Measurements from ENCODE around the gene SPTB.

The SPTB gene

GRCh38 chr14:64709126-64709525 lies 170.6 kb downstream of the SPTB start:
- DNase-seq, result no peak
- in situ Hi-C loops (cut with MboI; ENCODE audit: low pct_unique_long_range_greater_than_20kb, low sequenced_read_pairs), result no loop called here

DNA sequence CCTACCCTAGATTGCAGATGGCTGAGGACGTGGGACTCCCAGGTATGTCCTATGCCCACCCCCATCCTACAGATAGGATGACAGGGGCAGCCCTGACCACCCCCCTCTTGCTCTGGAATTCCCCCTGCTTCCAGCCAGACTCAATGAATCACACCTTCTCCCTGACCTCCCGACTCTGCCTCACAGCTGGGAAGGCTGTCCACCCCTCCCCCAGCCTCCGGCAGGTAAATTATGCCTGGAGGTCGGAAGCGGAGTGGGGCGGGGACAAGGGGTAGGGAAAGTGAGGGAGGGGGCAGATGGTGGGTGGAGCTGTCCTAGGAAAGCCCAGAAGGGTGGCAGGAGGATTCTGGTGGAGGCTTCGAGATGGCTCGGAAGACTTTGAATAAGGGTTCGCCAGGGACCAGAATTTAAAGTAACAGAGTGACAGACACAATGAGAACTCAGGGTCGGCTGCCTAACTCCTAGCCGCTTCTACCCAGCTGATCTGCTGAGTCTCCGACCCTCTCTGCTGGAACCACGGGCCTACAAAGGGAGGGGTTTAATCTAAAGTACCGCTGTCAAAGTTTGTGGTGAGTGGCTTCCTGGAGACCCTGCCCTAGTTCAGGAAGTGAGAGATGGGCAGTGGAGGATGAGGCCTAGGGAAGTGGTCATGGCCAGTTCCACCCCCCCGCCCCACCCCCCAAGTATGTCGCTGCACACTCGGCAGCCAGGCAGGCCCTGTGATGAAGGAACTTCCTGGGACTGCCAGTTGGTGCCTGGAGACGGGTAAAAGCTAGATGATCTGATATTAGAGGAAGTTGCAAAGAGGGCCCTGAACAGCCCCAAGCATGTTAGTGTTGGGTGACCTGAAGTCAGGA lies 171.3 kb downstream of the SPTB start:
- in situ Hi-C loops (cut with MboI; ENCODE audit: low pct_unique_long_range_greater_than_20kb, low sequenced_read_pairs), result no loop called here

GRCh38 chr14:64707661-64708060 lies 172.0 kb downstream of the SPTB start:
- DNase-seq, result no peak
- in situ Hi-C loops (cut with MboI; ENCODE audit: low pct_unique_long_range_greater_than_20kb, low sequenced_read_pairs), result no loop called here

More for the DNA sequence above, 171.3 kb downstream of the SPTB start:
- peak; percentile 94 for DNase-seq

- in situ Hi-C loops (cut with MboI; ENCODE audit: low pct_unique_long_range_greater_than_20kb, low sequenced_read_pairs), result no loop called here
These were observed 173.0 kb downstream of the SPTB start for GRCh38 chr14:64706593-64707193.

DNA sequence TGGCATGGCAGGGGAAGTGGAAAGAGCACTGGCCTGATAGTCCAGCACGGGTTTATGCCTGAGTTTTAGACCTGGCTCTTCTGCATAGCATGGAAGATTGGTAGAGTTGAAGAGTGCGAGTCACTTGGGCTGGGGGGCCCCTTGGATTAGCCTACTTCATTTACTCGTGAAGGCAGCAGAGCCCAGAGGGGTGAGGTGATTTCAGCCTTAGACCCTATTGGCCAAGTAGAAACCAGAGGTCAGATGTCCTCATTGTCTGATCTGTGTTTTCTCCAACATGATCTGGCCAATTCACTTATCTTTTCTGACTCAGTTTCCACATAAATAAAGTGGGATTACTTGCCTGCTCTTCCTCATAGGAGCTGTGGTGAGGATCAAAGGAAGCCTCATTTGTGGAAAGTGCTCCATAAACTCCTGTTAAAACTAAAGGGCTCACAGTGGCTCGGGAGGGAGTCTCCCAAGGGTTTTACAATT lies 173.6 kb downstream of the SPTB start:
- in situ Hi-C loops (cut with MboI; ENCODE audit: low pct_unique_long_range_greater_than_20kb, low sequenced_read_pairs), result no loop called here

More at GRCh38 chr14:64706593-64707193, 173.0 kb downstream of the SPTB start:
- no peak for DNase-seq

GRCh38 chr14:64705381-64706118 lies 174.2 kb downstream of the SPTB start:
- DNase-seq, result peak; percentile 86
- in situ Hi-C loops (cut with MboI; ENCODE audit: low pct_unique_long_range_greater_than_20kb, low sequenced_read_pairs), result no loop called here

More for the DNA sequence above, 173.6 kb downstream of the SPTB start:
- no peak for DNase-seq

DNA sequence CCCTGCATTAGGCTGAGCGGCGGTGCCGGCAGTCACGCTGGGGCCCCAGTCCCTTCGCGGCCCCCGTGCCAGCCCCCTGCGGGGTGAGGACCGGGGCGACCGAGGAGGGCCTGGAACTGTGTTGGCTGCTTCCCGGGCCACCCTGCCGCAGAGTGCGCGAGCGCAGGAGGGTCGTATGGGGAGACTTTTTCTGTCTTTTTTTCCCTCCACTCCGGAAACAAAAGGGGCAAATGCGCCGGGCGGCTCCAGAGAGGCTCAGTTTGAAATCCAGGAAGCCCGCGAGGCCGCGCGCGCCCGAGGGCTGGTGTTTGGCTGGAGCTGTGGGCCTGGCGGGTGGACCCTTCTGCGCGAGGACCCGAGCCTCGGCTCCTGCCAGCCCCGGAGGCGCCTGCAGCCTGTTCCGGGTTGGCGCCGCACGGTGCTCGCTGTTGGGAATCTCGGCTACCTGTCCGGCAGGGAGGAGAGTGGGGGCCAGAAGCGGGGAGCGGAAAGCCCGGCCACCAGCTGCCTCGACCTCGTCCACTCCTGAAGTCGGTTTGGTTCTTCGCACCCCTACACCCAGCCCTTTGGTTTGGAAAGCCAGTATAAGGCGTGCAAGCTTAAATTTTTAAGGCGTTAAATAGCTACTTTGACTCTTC lies 174.8 kb downstream of the SPTB start:
- in situ Hi-C loops (cut with MboI; ENCODE audit: low pct_unique_long_range_greater_than_20kb, low sequenced_read_pairs), result no loop called here
- peak; percentile 43 for DNase-seq

- in situ Hi-C loops (cut with MboI; ENCODE audit: low pct_unique_long_range_greater_than_20kb, low sequenced_read_pairs), result no loop called here
- peak; percentile 51 for DNase-seq
These were observed 175.5 kb downstream of the SPTB start, which contains the start of gene PLEKHG3 for GRCh38 chr14:64704143-64704742. Gene PLEKHG3 (plus strand): TSS chr14:64704424. CDS start chr14:64727632, 23,208 bp downstream.

- in situ Hi-C loops (cut with MboI; ENCODE audit: low pct_unique_long_range_greater_than_20kb, low sequenced_read_pairs), result no loop called here
- no peak for DNase-seq
These were observed 176.1 kb downstream of the SPTB start for GRCh38 chr14:64703395-64704142.

DNA sequence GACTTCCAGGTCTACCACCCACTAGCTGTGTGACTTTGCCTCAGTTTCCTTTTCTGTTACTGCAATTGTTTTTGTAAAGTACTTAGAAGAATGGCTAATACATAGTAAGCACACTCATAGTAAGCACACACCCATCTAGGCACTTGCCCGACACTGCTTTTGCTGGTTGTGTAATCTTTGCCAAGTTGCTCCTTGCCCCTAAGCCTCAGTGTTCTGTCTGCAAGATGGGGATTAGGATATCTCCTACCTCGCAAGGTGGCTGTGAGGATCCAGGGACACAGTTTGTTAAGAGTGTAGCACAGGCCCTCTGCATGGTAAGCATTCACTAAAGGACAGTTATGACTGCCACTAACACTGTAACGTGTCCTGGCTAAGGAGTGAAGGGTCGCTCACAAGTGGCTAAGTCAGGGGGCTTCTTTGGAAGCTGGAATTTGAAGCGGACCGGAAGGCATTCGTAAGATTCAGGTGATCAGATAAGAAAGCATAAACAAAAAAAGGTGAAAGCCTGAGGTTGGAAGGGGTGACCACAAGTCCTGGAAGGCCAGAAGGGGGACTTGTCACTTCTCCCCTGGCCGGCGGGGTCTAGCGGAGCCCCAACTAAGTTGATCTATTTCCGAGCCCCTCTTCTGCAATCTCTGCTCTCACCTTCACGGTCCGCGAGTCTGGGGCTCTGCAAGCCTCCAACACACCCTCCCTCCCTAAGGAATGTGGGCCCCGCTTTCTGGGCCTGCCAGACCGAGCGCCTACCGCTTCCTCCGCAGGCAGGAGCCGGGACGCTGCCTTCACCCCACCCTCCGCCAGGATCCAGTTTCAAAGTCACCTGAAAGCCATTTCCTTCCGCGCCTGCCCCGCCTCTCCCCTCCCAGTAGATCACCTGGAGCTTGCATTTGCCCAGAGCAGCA lies 177.0 kb downstream of the SPTB start:
- DNase-seq, result no peak
- in situ Hi-C loops (cut with MboI; ENCODE audit: low pct_unique_long_range_greater_than_20kb, low sequenced_read_pairs), result no loop called here

DNA sequence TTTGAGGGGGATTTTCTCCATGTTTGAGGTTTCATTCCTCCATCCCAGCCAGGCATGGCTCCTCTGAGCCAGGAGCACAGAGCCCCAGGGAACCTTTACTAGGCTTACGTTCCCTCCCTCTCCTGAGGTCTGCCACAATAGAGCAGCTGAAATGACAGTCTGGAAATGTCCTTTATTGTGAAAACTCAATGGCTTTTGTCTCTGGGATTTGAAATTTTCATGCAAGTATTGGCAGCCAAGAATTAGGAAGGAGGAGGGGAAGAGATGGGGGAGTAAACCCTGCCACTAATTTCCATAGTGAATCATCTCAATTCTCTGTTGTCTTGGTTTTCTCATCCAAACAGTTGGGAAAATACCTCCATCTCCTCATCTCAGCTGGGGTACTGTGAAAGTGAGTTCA lies 178.0 kb downstream of the SPTB start:
- in situ Hi-C loops (cut with MboI; ENCODE audit: low pct_unique_long_range_greater_than_20kb, low sequenced_read_pairs), result no loop called here
- no peak for DNase-seq

- in situ Hi-C loops (cut with MboI; ENCODE audit: low pct_unique_long_range_greater_than_20kb, low sequenced_read_pairs), result no loop called here
These were observed 178.8 kb downstream of the SPTB start for GRCh38 chr14:64700894-64701293.

DNA sequence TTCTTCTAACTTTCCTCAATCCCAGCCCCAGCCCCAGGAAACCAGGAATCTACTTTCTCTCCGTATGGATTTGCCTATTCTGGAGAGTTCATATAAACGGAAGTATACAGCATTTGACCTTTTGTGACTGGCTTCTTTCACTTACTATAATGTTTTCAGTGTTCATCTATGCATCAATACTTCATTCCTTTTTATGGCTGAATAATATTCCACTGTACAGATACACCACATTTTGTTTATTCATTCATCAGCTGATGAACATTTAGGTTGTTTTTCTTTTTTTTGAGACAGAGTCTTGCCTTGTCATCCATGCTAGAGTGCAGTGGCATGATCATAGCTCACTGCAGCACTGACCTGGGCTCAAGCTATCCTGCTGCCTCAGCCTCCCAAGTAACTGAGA lies 179.4 kb downstream of the SPTB start:
- DNase-seq, result no peak
- in situ Hi-C loops (cut with MboI; ENCODE audit: low pct_unique_long_range_greater_than_20kb, low sequenced_read_pairs), result no loop called here

More at GRCh38 chr14:64700894-64701293, 178.8 kb downstream of the SPTB start:
- no peak for DNase-seq

GRCh38 chr14:64698903-64699302 lies 180.8 kb downstream of the SPTB start:
- in situ Hi-C loops (cut with MboI; ENCODE audit: low pct_unique_long_range_greater_than_20kb, low sequenced_read_pairs), result no loop called here
- DNase-seq, result peak; percentile 92

GRCh38 chr14:64696355-64696857 lies 183.3 kb downstream of the SPTB start:
- in situ Hi-C loops (cut with MboI; ENCODE audit: low pct_unique_long_range_greater_than_20kb, low sequenced_read_pairs), result no loop called here
- DNase-seq, result no peak
